ENCODE data around the gene HYAL3. TPM values are rescaled to one million over a fixed set of nuclear protein-coding genes. Genes with fewer than 3 reads are reported as not detected.
"Not testable (repeated sequence)": the region's sequence is repeated elsewhere in the genome, so short reads cannot be mapped to it uniquely, and the experiment has no call there.

The HYAL3 gene
- total RNA-seq, 1 experiment from 2014 or later = 2.8 TPM

DNA sequence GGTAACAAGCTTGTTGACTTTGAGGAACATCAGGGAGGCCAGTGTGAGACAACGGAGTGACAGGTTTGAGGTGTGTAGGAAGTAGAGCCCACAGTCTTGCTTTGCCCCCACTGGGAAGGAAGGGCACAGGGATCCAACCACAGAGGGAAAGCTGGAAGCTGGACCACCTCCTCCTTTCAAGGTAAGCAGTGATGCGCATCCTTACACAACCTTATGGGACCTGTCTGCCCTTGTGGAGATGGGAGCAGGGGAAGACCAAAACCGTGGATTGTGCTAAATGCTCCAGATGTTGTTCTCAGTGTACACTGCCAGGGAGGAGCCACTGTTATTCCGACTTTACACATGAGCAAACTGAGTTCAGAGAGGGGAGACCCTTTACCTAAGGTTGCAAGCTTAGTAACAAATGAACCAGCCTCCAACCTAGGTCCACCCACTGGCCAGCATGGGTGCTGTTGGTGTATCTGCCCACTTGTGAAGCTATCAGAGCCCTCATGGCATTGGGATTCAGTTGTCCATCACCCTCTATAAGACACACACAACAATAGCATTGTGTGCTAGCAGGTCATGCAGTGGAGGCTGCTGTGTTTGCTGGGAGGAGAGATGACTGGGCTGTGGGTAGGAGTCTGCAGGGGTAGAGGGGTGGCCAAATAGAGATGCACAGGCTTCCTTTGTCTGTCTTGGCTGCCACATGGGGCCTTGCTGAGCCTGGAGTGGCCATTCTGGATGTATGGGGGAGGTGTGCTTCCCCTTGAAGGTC, 20.9 kb downstream of the HYAL3 start:
- DNase-seq (ENCODE audit: low read depth) = no peak
- in situ Hi-C loops (cut with HindIII; ENCODE audit: low pct_unique_long_range_greater_than_20kb, low sequenced_read_pairs) = no loop called here

DNA sequence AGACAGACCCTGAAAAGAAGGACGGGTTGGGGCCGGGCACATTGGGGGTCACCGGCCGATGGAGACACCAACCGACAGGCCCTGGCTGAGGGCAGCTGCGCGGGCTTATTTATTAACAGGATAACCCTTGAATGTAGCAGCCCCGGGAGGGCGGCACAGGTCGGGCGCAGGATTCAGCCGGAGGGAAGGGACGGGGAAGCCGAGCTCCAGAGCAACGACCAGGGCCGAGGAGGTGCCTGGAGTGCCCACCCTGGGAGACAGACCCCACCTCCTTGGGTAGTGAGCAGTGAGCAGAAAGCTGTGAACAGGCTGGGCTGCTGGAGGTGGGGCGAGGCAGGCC, 22.5 kb downstream of the HYAL3 start:
- in situ Hi-C loops (cut with HindIII; ENCODE audit: low pct_unique_long_range_greater_than_20kb, low sequenced_read_pairs) = no loop called here

DNA sequence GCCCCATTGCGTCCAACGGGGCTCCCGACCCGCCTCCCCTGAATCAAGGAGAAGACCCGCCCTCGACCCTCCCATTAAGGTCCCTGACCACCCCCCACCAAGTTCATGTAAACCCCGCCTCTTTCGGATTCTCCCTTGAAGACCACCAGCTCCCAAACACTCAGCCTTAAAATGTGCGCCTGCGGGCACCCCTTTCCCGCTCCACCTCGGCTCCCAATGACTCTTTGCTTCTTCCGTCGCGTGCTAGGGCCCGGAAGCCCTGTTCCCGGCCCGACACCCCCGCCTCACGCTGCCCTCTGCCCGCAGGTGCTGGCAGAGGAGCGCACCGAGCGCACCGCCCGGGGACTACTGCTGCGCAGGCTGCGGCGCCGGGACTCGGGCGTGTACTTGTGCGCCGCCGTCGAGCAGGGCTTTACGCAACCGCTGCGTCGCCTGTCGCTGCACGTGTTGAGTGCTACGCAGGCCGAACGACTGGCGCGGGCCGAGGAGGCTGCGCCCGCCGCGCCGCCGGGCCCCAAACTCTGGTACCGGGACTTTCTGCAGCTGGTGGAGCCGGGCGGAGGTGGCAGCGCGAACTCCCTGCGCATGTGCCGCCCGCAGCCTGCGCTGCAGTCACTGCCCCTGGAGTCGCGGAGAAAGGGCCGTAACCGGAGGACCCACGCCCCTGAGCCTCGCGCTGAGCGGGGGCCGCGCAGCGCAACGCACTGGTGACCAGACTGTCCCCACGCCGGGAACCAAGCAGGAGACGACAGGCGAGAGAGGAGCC, 23.0 kb downstream of the HYAL3 start:
- no peak for DNase-seq (ENCODE audit: low read depth)
- in situ Hi-C loops (cut with HindIII; ENCODE audit: low pct_unique_long_range_greater_than_20kb, low sequenced_read_pairs) = no loop called here

More for the DNA sequence above, 22.5 kb downstream of the HYAL3 start:
- no peak for DNase-seq (ENCODE audit: low read depth)

DNA sequence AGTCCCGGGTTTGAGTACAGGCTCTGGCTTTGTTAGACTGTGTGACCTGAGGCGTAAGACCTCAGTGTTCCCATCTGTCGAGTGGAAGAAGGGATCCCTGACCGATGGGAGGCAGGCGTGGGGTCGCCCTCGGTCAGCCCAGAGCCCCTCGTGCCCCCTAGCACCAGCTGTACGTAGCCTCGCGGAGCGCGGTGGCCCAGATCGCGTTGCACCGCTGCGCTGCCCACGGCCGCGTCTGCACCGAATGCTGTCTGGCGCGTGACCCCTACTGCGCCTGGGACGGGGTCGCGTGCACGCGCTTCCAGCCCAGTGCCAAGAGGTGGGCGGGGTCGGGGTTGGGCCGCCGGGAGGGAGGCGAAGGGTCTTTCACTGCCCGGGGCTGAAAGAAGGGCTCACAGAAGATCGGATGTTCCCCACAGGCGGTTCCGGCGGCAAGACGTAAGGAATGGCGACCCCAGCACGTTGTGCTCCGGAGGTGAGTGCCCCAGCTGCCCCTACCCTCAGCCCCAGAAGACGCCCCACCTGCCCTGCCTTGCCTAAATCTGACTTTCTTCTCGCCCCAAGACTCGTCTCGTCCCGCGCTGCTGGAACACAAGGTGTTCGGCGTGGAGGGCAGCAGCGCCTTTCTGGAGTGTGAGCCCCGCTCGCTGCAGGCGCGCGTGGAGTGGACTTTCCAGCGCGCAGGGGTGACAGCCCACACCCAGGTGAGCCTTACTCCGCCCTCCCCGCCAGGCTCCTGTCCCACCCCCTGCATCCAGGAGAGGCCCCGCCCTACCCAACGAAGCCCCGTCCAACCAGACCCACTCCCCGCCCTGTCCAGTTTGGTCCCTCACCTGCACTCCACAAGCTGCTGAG, 23.8 kb downstream of the HYAL3 start:
- in situ Hi-C loops (cut with HindIII; ENCODE audit: low pct_unique_long_range_greater_than_20kb, low sequenced_read_pairs) = no loop called here
- no peak for DNase-seq (ENCODE audit: low read depth)

DNA sequence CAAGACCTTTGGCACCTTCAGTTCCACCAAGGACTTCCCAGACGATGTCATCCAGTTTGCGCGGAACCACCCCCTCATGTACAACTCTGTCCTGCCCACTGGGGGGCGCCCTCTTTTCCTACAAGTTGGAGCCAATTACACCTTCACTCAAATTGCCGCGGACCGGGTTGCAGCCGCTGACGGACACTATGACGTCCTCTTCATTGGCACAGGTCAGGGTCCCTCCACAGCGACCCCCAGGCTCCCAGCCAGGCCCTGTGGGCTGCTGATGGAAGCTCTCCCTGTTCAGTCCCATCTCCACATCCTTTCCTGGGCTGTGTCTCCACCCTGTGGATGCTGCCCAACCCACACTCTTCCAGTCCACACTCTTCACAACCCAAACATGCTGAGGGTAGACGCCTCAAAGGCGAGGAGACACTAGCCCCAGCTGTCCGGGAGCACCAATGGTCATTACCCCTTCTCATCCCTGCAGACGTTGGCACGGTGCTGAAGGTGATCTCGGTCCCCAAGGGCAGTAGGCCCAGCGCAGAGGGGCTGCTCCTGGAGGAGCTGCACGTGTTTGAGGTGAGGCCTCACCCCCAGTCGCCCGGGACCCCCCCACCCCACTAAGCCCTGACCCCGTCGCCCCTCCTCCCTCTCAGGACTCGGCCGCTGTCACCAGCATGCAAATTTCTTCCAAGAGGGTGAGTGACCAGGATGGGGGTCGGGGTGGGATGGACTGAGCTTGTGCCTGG, 24.7 kb downstream of the HYAL3 start:
- in situ Hi-C loops (cut with HindIII; ENCODE audit: low pct_unique_long_range_greater_than_20kb, low sequenced_read_pairs) = no loop called here
- peak; percentile 39 for DNase-seq (ENCODE audit: low read depth)

DNA sequence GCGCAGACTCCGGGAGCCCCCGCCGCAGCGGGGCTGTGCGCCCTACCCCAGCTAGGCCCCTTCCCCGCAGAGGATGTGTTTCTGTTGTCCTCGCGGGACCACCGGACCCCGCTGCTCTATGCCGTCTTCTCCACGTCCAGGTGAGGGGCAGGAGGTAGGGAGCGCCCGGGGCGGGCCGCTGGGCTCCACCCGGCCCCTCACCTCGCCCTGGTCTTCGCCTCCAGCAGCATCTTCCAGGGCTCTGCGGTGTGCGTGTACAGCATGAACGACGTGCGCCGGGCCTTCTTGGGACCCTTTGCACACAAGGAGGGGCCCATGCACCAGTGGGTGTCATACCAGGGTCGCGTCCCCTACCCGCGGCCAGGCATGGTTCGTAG, 25.5 kb downstream of the HYAL3 start:
- no peak for DNase-seq (ENCODE audit: low read depth)
- in situ Hi-C loops (cut with HindIII; ENCODE audit: low pct_unique_long_range_greater_than_20kb, low sequenced_read_pairs) = no loop called here

DNA sequence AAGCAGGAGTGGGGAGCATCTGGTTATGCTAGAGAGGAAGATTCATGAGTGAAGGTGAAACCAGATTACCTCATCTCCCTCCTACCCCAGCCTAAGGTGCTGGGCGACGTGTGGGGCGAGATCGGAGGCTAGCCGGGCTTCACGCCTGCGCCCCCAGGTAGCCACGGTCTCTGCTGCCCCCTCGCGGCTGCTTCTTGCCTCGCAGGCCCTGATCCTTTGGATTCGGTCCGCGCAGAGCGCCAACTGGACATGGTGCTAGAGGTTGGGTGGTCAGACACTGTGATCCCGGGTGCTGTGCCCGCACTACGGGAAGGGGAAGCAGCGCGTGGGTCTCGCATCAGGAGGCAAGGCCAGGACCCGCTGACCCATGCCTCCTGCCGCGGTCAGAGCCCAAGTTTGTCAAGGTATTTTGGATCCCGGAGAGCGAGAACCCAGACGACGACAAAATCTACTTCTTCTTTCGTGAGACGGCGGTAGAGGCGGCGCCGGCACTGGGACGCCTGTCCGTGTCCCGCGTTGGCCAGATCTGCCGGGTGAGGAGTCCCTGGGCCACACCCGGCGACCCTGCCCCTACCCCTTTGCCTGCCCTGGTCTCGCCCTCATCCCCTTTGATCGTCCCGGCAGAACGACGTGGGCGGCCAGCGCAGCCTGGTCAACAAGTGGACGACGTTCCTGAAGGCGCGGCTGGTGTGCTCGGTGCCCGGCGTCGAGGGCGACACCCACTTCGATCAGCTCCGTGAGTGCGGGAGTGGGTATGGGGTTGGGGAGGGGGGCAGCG, 26.1 kb downstream of the HYAL3 start:
- peak; percentile 61 for DNase-seq (ENCODE audit: low read depth)
- in situ Hi-C loops (cut with HindIII; ENCODE audit: low pct_unique_long_range_greater_than_20kb, low sequenced_read_pairs) = no loop called here

DNA sequence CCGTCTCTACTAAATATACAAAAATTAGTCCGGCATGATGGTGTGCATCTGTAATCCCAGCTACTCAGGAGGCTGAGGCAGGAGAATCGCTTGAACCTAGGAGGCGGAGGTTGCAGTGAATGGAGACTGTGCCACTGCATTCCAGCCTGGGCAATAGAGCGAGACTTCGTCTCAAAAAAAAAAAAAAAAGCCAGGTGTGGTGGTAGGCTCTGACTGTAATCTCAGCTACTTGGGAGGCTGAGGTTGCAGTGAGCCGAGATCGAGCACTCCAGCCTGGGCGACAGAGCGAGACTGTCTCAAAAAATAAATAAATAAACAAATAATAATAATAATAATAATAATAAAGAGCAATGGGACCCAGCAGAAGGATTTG, 26.7 kb downstream of the HYAL3 start:
- in situ Hi-C loops (cut with HindIII; ENCODE audit: low pct_unique_long_range_greater_than_20kb, low sequenced_read_pairs); DNase-seq (ENCODE audit: low read depth): not testable (repeated sequence)

DNA sequence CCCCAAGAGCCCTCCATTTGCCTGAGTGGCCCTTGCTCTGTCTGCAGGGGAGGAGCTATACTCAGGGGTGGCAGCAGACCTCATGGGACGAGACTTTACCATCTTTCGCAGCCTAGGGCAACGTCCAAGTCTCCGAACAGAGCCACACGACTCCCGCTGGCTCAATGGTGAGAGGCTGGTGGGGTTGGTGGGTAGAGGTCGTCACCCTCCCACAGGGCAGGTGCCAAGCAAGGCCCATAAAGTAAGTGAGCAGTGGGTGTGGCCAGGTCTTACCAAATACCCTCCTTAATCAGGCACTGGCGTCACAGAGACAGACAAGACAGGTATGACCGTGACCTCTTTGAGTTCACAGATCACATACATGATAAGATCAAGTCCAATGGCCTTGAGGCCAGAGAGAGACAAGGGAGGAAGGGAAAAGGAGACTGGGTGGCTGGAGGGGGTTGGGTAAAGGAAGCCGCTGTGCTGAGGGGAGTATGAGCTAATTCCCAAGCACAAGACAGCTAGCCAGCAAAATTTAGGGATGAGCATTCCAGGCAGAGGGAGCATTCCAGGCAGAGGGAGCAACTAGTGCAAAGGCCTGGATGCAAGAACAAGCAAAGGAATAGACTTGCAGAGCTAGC, 27.8 kb downstream of the HYAL3 start:
- DNase-seq (ENCODE audit: low read depth) = no peak
- in situ Hi-C loops (cut with HindIII; ENCODE audit: low pct_unique_long_range_greater_than_20kb, low sequenced_read_pairs) = no loop called here

DNA sequence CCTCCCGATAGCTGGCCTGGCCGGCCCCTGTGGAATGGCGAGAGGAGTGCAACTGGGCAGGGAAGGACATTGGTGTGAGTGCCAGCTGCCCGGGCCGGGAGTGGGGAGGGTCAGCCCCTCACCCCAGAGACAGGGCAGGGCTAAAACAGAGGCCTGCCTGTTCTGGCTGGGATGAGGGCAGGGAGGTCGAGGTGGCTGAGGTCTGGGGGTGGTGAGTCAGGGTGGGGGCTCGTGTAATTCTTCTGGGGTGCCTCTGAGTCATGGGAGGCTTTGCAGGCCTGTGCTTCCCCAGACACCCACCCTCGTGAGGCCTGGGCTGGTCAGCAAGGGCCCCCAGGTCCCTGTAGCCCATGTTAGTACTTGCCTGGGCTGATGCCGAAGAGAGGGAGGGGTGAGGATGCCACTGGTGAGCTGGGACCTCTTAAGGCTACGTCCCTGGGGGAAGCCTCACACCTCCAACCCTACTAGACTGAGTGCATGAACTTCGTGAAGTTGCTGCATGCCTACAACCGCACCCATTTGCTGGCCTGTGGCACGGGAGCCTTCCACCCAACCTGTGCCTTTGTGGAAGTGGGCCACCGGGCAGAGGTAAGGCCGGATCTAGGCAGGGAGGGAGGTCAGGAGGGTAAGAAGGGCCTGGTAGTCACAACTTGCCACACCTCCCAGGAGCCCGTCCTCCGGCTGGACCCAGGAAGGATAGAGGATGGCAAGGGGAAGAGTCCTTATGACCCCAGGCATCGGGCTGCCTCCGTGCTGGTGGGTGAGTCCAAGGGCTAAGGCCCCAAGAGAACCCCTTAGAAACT, 28.6 kb downstream of the HYAL3 start:
- no peak for DNase-seq (ENCODE audit: low read depth)
- in situ Hi-C loops (cut with HindIII; ENCODE audit: low pct_unique_long_range_greater_than_20kb, low sequenced_read_pairs) = no loop called here

DNA sequence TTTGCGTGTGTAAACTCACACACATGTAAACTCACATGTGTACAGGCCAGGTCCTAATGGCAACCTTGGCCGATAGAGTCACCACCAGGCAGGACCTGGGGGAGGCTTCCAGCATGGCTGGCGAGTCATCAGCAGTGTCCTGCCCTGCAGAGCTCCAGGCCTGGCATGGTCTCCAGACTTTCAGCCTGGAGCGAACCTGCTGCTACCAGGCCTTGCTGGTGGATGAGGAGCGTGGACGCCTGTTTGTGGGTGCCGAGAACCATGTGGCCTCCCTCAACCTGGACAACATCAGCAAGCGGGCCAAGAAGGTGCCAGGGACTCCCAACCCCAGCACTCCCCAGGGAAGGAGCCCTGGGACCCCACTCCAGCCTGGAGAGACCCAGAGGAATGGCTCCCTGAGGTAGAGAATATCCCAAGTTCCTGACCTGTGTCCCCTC, 29.2 kb downstream of the HYAL3 start:
- in situ Hi-C loops (cut with HindIII; ENCODE audit: low pct_unique_long_range_greater_than_20kb, low sequenced_read_pairs) = no loop called here
- DNase-seq (ENCODE audit: low read depth) = no peak

DNA sequence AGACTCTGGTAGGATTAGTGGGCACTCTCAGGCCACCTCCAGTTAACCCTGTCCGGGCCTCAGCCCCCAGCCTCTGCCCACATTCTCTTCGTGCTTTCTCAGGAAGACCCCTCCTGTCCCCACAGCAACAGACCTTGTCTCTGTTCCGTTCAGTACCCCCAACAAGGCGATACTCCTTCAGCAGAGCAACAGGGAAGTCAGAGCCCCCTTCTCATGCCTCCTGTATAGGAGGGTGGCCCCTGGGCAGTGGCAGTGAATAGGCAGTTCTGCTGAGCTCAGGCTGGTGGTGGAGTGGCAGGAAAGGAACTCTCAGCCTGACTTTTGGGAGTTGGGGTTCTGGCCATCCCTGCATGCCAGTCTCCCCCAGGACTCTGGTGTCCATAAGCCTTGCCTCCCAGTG, 29.7 kb downstream of the HYAL3 start:
- DNase-seq (ENCODE audit: low read depth) = no peak
- in situ Hi-C loops (cut with HindIII; ENCODE audit: low pct_unique_long_range_greater_than_20kb, low sequenced_read_pairs) = no loop called here

DNA sequence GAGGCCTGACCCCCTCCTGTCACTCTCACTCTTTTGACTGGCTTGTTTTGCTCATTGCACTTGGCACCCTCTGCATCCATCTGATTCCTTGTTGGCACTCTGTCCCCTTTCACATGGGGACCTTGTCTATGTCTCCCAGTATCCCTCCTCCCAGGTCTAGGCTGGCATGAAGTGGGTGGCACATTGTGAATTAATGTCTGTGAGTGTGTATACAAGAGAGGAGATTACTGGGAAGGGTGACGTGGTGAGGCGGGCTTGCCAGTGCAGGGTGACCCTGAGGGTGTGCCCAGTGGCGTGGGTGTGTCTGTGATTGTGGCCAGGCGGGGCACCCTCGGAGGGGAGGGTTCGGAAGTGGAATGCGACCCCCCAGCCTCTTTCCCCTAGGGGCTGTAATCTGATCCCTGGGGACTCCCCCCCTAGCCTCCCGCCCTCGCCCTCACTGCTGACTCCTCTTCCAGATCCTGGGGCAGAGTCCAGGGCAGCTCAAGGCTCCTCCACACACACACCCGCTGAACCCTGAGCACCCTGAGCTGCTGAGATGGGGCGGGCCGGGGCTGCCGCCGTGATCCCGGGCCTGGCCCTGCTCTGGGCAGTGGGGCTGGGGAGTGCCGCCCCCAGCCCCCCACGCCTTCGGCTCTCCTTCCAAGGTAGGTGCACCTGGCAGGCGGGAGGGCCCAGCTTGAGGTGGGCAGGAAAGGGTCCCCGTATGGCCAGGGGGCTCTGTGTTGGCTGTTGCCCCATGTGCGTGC, 30.3 kb downstream of the HYAL3 start, which contains the start of gene SEMA3B:
Gene SEMA3B (plus strand): TSS at position 445 of the 749 bp plus-strand sequence. CDS start 94 bp downstream, at position 539.
- DNase-seq (ENCODE audit: low read depth) = peak; percentile 97
- in situ Hi-C loops (cut with HindIII; ENCODE audit: low pct_unique_long_range_greater_than_20kb, low sequenced_read_pairs) = no loop called here

DNA sequence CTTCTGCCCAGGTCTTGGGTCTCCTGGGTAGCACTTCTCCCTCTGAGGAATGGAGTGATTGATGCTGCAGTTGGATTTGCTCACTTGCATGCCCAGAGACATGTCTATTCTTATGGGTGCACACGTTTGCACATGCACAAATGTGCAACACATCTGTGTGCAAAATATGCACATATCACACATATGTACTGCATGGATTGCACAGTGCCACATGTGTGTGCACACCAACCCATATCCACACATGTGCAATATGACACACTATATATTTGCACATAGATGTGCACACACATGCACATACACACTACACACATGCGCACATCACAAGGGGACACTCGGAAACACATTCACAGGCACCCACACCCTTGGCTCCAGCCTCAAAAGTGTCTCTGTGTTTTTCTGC, 30.9 kb downstream of the HYAL3 start:
- no peak for DNase-seq (ENCODE audit: low read depth)
- in situ Hi-C loops (cut with HindIII; ENCODE audit: low pct_unique_long_range_greater_than_20kb, low sequenced_read_pairs) = no loop called here

DNA sequence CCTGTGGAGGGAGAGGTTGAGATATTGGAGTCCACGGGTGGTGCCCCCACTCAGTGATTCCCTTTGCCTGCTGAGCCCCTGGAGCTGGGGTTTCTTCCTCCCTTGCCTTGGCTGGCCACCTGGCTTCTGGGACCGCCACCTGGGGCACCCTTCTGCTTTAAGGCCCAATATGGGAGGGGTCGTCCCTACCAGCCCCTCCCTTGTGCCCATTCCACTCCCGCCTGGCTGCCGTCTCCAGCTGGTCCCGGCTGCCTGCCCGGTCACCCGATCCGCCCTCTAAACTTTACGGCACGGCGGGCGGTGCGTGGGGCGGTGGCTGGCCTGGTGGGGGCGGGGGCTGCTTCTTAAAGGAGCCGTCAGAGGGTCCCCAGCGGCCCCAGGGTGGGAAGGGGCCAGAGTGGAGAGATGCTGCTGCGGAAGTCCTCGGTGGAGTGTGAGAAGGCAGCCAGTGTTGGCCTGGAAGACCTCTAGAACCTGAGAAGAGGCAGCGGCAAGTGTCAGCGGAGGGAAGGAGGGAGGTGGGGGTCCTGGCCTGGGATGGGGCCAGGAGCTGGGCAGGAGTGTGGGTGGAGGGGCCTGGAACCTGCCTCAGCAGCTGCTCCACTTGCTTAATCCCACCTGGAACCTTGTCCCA, 31.8 kb downstream of the HYAL3 start:
- in situ Hi-C loops (cut with HindIII; ENCODE audit: low pct_unique_long_range_greater_than_20kb, low sequenced_read_pairs) = no loop called here
- DNase-seq (ENCODE audit: low read depth) = no peak
